ENCODE data around the gene C2CD3. TPM values are rescaled to one million over a fixed set of nuclear protein-coding genes. Genes with fewer than 3 reads are reported as not detected.

C2CD3 gene
- polyA plus RNA-seq, 3 donors: 0.87 to 12.1 (median 2.9) TPM

- Mint-ChIP-seq H3K36me3 (peaks cover 32 to 41% of the 10 kb centered on the region in 2 donors), H3K4me3 (no peak overlapping the region), H3K9me3 (no peaks in the 10 kb centered on the region), H3K4me1 (no peaks in the 10 kb centered on the region), H3K27me3 (ENCODE audit: low read depth in 3 of 3) (no peaks in the 10 kb centered on the region), H3K27ac (no peak overlapping the region)
- intact Hi-C loops (cut with micrococcal nuclease): no loop called here
- Histone ChIP-seq H3K79me2 (ENCODE audit: insufficient read depth, low read length) (no peaks in the 10 kb centered on the region), H3K4me3 (replicated peaks in 1 of 3; ENCODE audit: low read depth in 2 of 3, low read length in 3 of 3) (no peak overlapping the region), H3K27me3 (ENCODE audit: control insufficient read depth in 2 of 2, insufficient read depth in 2 of 2, low read length in 2 of 2) (no peaks in the 10 kb centered on the region), H3K9me3 (replicated peaks in 1 of 2; ENCODE audit: control insufficient read depth in 1 of 2, insufficient read depth in 1 of 2, low read length in 2 of 2) (no peaks in the 10 kb centered on the region), H3K4me1 (ENCODE audit: control insufficient read depth in 1 of 2, insufficient read depth in 2 of 2, low read length in 2 of 2) (no peaks in the 10 kb centered on the region), H2AFZ (ENCODE audit: insufficient read depth, low read depth, low read length, poor library complexity, severe bottlenecking) (no peak overlapping the region), H3K36me3 (replicated peaks in 1 of 2; ENCODE audit: control insufficient read depth in 1 of 2, insufficient read depth in 2 of 2, low read length in 2 of 2) (peaks cover 17 to 43% of the 10 kb centered on the region in 2 donors), H3K27ac (ENCODE audit: low read depth in 1 of 2, low read length in 2 of 2) (no peak overlapping the region), H4K20me1 (ENCODE audit: insufficient read depth, low read length) (no peaks in the 10 kb centered on the region), H3K9ac (ENCODE audit: insufficient read depth, low read length, poor library complexity, severe bottlenecking) (no peak overlapping the region), H3K4me2 (replicated peaks; ENCODE audit: extremely low read depth, low read length, poor library complexity, severe bottlenecking) (no peak overlapping the region)
- no peak for TF ChIP-seq CTCF (IDR thresholded peaks at IDR 0.05)
- DNase-seq: no peak
- no CpG with 5 or more reads among the region's 6 CpGs for WGBS (ENCODE audit: insufficient coverage)
Observed at GRCh38 chr11:74139151-74139918, 31.5 kb downstream of the C2CD3 start.

- no peak for DNase-seq
- H3K27ac Mint-ChIP-seq: no peak overlapping the region
- no peaks in the 10 kb centered on the region for H3K27me3 Mint-ChIP-seq (ENCODE audit: low read depth in 3 of 3)
- H3K79me2 ChIP-seq (ENCODE audit: insufficient read depth, low read length): no peaks in the 10 kb centered on the region
- H3K9ac ChIP-seq (ENCODE audit: insufficient read depth, low read length, poor library complexity, severe bottlenecking): no peak overlapping the region
- no peaks in the 10 kb centered on the region for H3K9me3 Mint-ChIP-seq
- no peak overlapping the region for H3K4me2 ChIP-seq (replicated peaks; ENCODE audit: extremely low read depth, low read length, poor library complexity, severe bottlenecking)
- H2AFZ ChIP-seq (ENCODE audit: insufficient read depth, low read depth, low read length, poor library complexity, severe bottlenecking): no peak overlapping the region
- no peaks in the 10 kb centered on the region for H3K4me1 ChIP-seq (ENCODE audit: control insufficient read depth in 1 of 2, insufficient read depth in 2 of 2, low read length in 2 of 2)
- peaks cover 35 to 46% of the 10 kb centered on the region in 2 donors for H3K36me3 Mint-ChIP-seq
- 100% methylated on average over 1 of the region's 2 CpGs for WGBS (ENCODE audit: insufficient coverage)
- H3K27me3 ChIP-seq (ENCODE audit: control insufficient read depth in 2 of 2, insufficient read depth in 2 of 2, low read length in 2 of 2): no peaks in the 10 kb centered on the region
- no peak overlapping the region for H3K27ac ChIP-seq (ENCODE audit: low read depth in 1 of 2, low read length in 2 of 2)
- H3K36me3 ChIP-seq (replicated peaks in 1 of 2; ENCODE audit: control insufficient read depth in 1 of 2, insufficient read depth in 2 of 2, low read length in 2 of 2): peaks cover 17 to 50% of the 10 kb centered on the region in 2 donors
- TF ChIP-seq CTCF (IDR thresholded peaks at IDR 0.05): no peak
- H3K9me3 ChIP-seq (replicated peaks in 1 of 2; ENCODE audit: control insufficient read depth in 1 of 2, insufficient read depth in 1 of 2, low read length in 2 of 2): no peaks in the 10 kb centered on the region
- intact Hi-C loops (cut with micrococcal nuclease): no loop called here
- H3K4me1 Mint-ChIP-seq: no peaks in the 10 kb centered on the region
- no peaks in the 10 kb centered on the region for H4K20me1 ChIP-seq (ENCODE audit: insufficient read depth, low read length)
- no peak overlapping the region for H3K4me3 Mint-ChIP-seq
- H3K4me3 ChIP-seq (replicated peaks in 1 of 3; ENCODE audit: low read depth in 2 of 3, low read length in 3 of 3): no peak overlapping the region
Observed at GRCh38 chr11:74138572-74138971, 32.2 kb downstream of the C2CD3 start.

Data from CD14-positive monocyte (primary cell).